GM23338 (cell line): ENCODE data around the gene IGSF21. TPM values are rescaled to one million over a fixed set of nuclear protein-coding genes. Genes with fewer than 3 reads are reported as not detected.

Experiments
- ATAC-seq: fragments of 200-7000 bp; cut with Tn5 transposase; 3 replicates; pipeline ENCODE4 v1.9.1; 2020
- DNase-seq: peaks from one replicate; pipeline ENCODE4 v3.0.0-alpha.2; 2015; ENCODE audit warnings: low spot score
- H2AFZ ChIP-seq: fragments of 200-600 bp; sonication (generic); 2 replicates; pipeline ENCODE4 v1.8.0; 2016; ENCODE audit warnings: antibody characterized with exemption, mild to moderate bottlenecking, moderate library complexity
- H3F3A ChIP-seq: fragments of 200-600 bp; sonication (generic); replicated peaks from 2 replicates; pipeline ENCODE4 v1.8.0; 2017; ENCODE audit warnings: antibody characterized with exemption, mixed run types, low read depth
- H3K27ac ChIP-seq: fragments of 200-600 bp; sonication (generic); 2 replicates; pipeline ENCODE4 v1.6.1; 2016; ENCODE audit warnings: low read depth
- H3K27me3 ChIP-seq: fragments of 200-600 bp; sonication (generic); 2 replicates; pipeline ENCODE4 v1.8.0; 2016; ENCODE audit warnings: mild to moderate bottlenecking, mixed run types, moderate library complexity; ENCODE audit not compliant: insufficient read depth
- H3K36me3 ChIP-seq: fragments of 200-600 bp; sonication (generic); 2 replicates; pipeline ENCODE4 v1.8.0; 2016; ENCODE audit warnings: mild to moderate bottlenecking; ENCODE audit not compliant: insufficient read depth
- H3K4me1 ChIP-seq: fragments of 200-600 bp; sonication (generic); 2 replicates; pipeline ENCODE4 v1.8.0; 2016; ENCODE audit warnings: mild to moderate bottlenecking, moderate library complexity; ENCODE audit not compliant: insufficient read depth
- H3K4me2 ChIP-seq: fragments of 200-600 bp; sonication (generic); 2 replicates; pipeline ENCODE4 v1.7.1; 2017; ENCODE audit warnings: mixed run types
- H3K4me3 ChIP-seq: fragments of 200-600 bp; sonication (generic); 2 replicates; pipeline ENCODE4 v1.6.1; 2016; ENCODE audit warnings: mixed run types
- H3K79me2 ChIP-seq: fragments of 200-600 bp; sonication (generic); replicated peaks from 2 replicates; pipeline ENCODE4 v1.8.0; 2017; ENCODE audit warnings: mild to moderate bottlenecking; ENCODE audit not compliant: insufficient read depth
- H3K9me2 ChIP-seq: fragments of 200-600 bp; sonication (generic); 2 replicates; pipeline ENCODE4 v1.8.0; 2017; ENCODE audit not compliant: insufficient read depth
- H4K20me1 ChIP-seq: fragments of 200-600 bp; sonication (generic); replicated peaks from 2 replicates; pipeline ENCODE4 v1.8.0; 2017; ENCODE audit warnings: mild to moderate bottlenecking; ENCODE audit not compliant: insufficient read depth
- H3K27ac Mint-ChIP-seq: 2 replicates; pipeline ENCODE4 v1.8.0; 2020; ENCODE audit warnings: inconsistent platforms, mild to moderate bottlenecking, moderate library complexity, mixed read lengths
- H3K27me3 Mint-ChIP-seq: 3 replicates; pipeline ENCODE4 v1.8.0; 2022; ENCODE audit warnings: low read depth, mild to moderate bottlenecking, moderate library complexity, mixed read lengths, inconsistent platforms; ENCODE audit not compliant: insufficient read depth, poor library complexity
- H3K36me3 Mint-ChIP-seq: 3 replicates; pipeline ENCODE4 v1.8.0; 2021; ENCODE audit warnings: low read depth, mild to moderate bottlenecking, inconsistent platforms, moderate library complexity, mixed read lengths
- H3K4me1 Mint-ChIP-seq: 3 replicates; pipeline ENCODE4 v1.8.0; 2020; ENCODE audit warnings: mild to moderate bottlenecking, inconsistent platforms, mixed read lengths
- H3K4me3 Mint-ChIP-seq: 3 replicates; pipeline ENCODE4 v1.8.0; 2021; ENCODE audit warnings: moderate library complexity, mild to moderate bottlenecking, inconsistent platforms, mixed read lengths
- H3K9me3 Mint-ChIP-seq: 3 replicates; pipeline ENCODE4 v1.8.0; 2020; ENCODE audit warnings: moderate library complexity, mild to moderate bottlenecking, inconsistent platforms, mixed read lengths
- CREB1 ChIP-seq: fragments of 250-450 bp; sonication (Bioruptor Pico); IDR thresholded peaks from 2 replicates; pipeline ENCODE4 v1.5.0; 2020; ENCODE audit warnings: low read depth, mild to moderate bottlenecking, moderate library complexity
- CTCF ChIP-seq, 2 experiments: fragments of 200-600 bp in 1 of 2; sonication (generic) in 1 of 2; conservative IDR thresholded peaks; 2 replicates each; pipeline versions ENCODE4 v1.5.1 to v1.6.1; 2016 to 2017; ENCODE audit warnings: antibody characterized with exemption in 2 of 2, low read depth in 2 of 2, mild to moderate bottlenecking in 2 of 2, moderate library complexity in 1 of 2
- ETS1 ChIP-seq: IDR thresholded peaks from 2 replicates; pipeline ENCODE4 v1.6.1; 2016; ENCODE audit warnings: antibody characterized with exemption
- EZH2 ChIP-seq: fragments of 200-600 bp; sonication (generic); IDR thresholded peaks from one replicate; pipeline ENCODE4 v1.8.0; 2017; ENCODE audit warnings: antibody characterized with exemption, mild to moderate bottlenecking, low read depth; ENCODE audit not compliant: unreplicated experiment
- EZH2phosphoT487 ChIP-seq: fragments of 200-600 bp; sonication (generic); IDR thresholded peaks from one replicate; pipeline ENCODE4 v1.8.1; 2018; ENCODE audit warnings: antibody characterized with exemption; ENCODE audit not compliant: unreplicated experiment
- JUNB ChIP-seq: IDR thresholded peaks from one replicate; pipeline ENCODE4 v1.6.1; 2016; ENCODE audit warnings: antibody characterized with exemption; ENCODE audit not compliant: unreplicated experiment
- NANOG ChIP-seq: IDR thresholded peaks from 2 replicates; pipeline ENCODE4 v1.6.1; 2016; ENCODE audit warnings: antibody characterized with exemption, borderline replicate concordance
- POLR2AphosphoS5 ChIP-seq: IDR thresholded peaks from 2 replicates; pipeline ENCODE4 v1.6.1; 2016; ENCODE audit warnings: antibody characterized with exemption, low read depth
- REST ChIP-seq: IDR thresholded peaks from one replicate; pipeline ENCODE4 v1.6.1; 2018; ENCODE audit warnings: antibody characterized with exemption; ENCODE audit not compliant: unreplicated experiment
- STAT1 ChIP-seq: IDR thresholded peaks from one replicate; pipeline ENCODE4 v1.6.1; 2016; ENCODE audit warnings: antibody characterized with exemption; ENCODE audit not compliant: unreplicated experiment
- ZNF114 ChIP-seq: fragments of 250-450 bp; sonication (Bioruptor Pico); IDR thresholded peaks from 2 replicates; pipeline ENCODE4 v1.5.0; 2020; ENCODE audit warnings: mild to moderate bottlenecking, moderate library complexity
- ZNF331 ChIP-seq: fragments of 250-450 bp; sonication (Bioruptor Pico); IDR thresholded peaks from 2 replicates; pipeline ENCODE4 v1.5.0; 2020; ENCODE audit warnings: low read depth, mild to moderate bottlenecking, moderate library complexity
- ZNF462 ChIP-seq: fragments of 250-450 bp; sonication (Bioruptor Pico); IDR thresholded peaks from 2 replicates; pipeline ENCODE4 v1.5.0; 2020; ENCODE audit warnings: mild to moderate bottlenecking, moderate library complexity
- polyA plus RNA-seq: library from polyadenylated mRNA; unstranded; fragments of >200 nt; fragmentation: Nextera tagmentation; extraction: Ambion mirVana; gene quantifications from 2 replicates; pipeline ENCODE4 v1.2.1, GENCODE V29; 2016
- total RNA-seq: library from RNA; depleted of rRNA; stranded (reverse); fragments of >200 nt; shearing (Covaris generic); gene quantifications from 2 replicates; pipeline ENCODE4 v1.2.3, GENCODE V29; 2014

The IGSF21 gene
- total and polyA plus RNA-seq, 2 experiments from 2014 or later = 15.6 to 15.7 TPM

- Histone ChIP-seq H3K4me1 (peaks cover 30% of the 10 kb centered on the region), H3K4me2 (no peak overlapping the region), H3K79me2 (no peaks in the 10 kb centered on the region), H3K36me3 (no peaks in the 10 kb centered on the region), H3F3A (no peaks in the 10 kb centered on the region), H3K4me3 (no peak overlapping the region), H2AFZ (no peak overlapping the region), H3K27me3 (no peaks in the 10 kb centered on the region), H4K20me1 (no peaks in the 10 kb centered on the region), H3K9me2 (no peaks in the 10 kb centered on the region), H3K27ac (no peak overlapping the region)
- TF ChIP-seq ETS1 (no peak), CTCF (conservative IDR thresholded peaks at IDR 0.05; ENCODE audit: low read depth in 2 of 2) (no peak), POLR2AphosphoS5 (no peak), ZNF114 (no peak), JUNB (no peak), EZH2phosphoT487 (no peak), ZNF462 (no peak), REST (no peak), STAT1 (no peak), ZNF331 (CRISPR knock-in tag) (no peak), EZH2 (no peak), NANOG (no peak), CREB1 (CRISPR knock-in tag) (no peak)
- Mint-ChIP-seq H3K27me3 (peaks cover 8% of the 10 kb centered on the region), H3K27ac (no peak overlapping the region), H3K4me1 (peaks cover 31% of the 10 kb centered on the region), H3K36me3 (peaks cover 10% of the 10 kb centered on the region; the same call in 2 of the 3 replicates), H3K9me3 (peaks cover 12% of the 10 kb centered on the region), H3K4me3 (no peak overlapping the region)
- ATAC-seq (no peak), DNase-seq (no peak)
These were observed 18.1 kb upstream of the IGSF21 start for GRCh38 chr1:18089488-18089887.
